HG03097 (cell line): ENCODE measurements around the gene ARL9.

Experiments
- ATAC-seq: cut with Tn5 transposase; IDR thresholded peaks from one replicate; pipeline ENCODE4 v1.9.1; 2021; ENCODE audit not compliant: unreplicated experiment, low FRiP score

ARL9 gene

DNA sequence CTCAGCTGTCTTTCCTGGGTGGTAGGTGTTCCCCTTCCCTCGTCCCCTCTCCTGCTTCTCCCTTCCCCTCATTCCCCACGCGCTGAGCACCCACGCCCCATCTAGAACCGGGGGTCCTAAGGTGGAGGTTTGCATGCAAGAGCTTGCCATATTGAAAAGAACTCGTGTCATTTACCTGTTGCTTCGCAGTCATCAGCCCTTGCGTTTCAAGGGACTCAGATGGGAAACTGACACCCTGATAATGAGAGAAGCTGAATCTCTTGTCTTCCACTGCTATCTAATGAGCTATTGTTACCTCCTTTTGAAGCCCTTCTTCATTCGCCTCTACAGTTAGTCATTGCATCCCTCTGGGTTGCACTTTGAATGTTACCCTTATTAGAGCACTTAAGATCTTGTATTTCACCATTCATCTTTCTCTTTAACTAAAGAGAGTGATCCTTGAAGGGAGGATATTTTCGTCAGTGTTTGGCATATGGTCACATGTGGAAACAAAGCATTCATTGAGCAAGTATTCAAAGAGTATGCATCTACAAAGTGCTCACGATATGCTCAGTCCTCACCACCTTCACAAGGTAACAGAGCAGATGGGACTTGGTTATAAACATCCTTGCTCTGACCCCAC is 25.7 kb downstream of the ARL9 start:
- no peak for ATAC-seq

DNA sequence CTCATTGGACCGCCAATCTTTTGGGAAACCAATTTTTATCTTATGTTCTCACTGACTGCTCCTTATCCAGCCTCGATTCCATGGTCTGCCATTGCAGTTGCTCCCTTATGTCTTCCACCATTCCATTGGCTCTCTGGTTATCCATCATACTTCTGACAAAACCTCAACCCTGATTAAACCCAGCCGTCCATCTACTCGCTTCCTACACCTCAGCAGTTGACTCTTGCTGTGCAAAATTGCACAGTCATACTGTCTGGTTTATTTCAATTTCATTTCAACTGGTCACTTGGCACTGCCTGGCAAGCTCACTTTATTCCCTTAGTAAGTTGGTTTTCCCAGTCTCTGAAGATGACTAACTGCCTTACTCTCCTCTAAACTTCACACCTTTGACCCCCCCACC is 26.2 kb downstream of the ARL9 start:
- ATAC-seq, result no peak

DNA sequence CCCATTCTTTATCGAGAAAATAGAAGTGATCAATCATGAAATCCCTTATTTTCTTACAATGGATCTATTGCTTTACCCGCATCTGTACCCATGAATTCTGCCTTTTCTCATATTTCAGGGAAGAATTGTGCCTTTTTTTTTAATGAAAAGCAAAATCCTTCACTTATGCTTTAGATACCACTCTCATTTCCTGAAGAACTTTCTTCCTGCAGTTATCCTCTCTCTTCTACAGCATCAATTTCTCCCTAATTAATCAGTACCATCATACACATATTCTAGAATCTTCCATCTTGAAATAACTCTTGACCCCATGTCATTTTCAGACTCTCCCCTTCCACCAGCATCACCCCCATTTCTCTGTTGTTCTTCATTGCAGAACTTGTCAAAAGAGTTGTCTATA is 26.6 kb downstream of the ARL9 start:
- no peak for ATAC-seq

DNA sequence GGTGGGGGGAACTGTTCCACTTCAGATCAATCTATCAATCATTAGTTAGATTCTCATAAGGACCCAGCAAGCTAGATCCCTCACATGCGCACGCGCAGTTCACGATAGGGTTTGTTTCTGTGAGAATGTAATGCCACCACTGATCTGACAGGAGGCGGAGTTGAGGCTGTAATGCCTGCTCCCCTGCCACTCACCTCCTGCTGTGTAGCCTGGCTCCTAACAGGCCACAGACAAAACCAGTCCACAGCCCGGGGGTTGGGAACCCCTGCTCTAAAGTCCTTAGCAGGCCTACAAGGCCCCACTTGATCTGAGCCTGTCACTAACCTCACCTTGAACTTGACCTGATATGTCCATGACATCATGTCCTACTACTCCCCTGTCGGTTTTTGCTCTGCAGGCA is 30.3 kb downstream of the ARL9 start:
- no peak for ATAC-seq

DNA sequence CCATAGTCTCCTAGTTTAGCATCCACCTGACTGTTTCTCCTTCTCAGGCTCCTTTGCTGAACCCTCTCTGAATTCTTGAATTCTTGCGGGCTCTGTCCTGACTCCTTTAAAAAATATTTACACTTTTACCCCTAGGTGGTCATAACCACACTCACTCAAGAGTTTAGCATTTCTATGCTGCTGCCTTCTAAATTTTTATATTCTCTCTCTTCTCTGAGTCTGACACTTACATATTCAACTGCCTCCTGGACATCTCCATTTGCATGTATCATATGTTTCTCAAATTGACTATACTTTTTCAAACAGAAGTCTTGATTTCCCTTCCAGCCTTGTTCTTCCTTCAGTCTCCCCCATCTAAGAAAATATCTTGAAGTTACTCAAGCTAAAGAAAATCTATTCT is 31.6 kb downstream of the ARL9 start:
- ATAC-seq, result no peak

DNA sequence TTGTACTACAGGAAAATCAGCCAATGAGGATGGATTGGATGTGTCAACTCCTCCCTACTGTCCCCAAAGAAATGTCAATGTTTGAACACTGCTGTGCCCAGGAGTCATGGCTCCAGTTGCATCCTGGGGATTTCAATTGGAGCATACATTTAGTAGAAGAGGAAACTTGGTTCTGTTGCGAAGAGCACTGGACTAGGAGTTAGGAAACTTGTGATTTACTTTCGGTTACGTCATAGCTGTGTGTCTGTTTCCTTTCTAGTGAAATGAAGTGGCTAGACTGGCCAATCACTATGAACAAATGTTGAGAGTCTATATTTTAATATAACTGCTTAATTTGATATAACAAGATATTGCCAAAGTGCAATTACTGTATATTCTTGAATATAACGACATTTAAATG is 35.2 kb downstream of the ARL9 start:
- ATAC-seq, result no peak

DNA sequence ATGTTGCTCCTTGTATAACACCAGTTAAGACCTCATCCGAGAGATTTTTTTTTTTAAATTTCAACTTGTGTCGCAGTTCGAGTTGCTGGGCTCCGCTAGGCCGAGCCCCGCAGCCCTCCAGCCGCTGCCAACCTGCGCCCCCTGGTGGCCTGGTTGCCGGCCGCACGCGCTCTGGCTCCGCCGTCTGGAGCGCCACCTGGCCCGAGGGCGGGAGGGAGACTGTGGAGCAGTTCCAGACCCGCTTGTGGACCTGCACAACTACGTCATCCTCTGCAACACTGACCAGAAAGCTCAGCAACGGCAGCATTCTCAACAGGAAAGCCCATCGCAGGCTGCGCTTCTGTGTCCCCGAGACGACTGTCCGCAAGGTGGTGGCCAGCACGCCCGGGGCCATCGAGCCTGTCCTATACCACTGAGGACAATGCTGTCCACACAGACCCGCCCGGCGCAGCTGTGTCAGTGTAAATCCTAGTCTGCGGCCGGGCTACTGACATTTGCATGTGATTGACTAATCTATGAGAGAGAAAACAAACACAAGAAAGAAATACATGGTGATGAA is 39.1 kb downstream of the ARL9 start:
- ATAC-seq, result peak; percentile 100

DNA sequence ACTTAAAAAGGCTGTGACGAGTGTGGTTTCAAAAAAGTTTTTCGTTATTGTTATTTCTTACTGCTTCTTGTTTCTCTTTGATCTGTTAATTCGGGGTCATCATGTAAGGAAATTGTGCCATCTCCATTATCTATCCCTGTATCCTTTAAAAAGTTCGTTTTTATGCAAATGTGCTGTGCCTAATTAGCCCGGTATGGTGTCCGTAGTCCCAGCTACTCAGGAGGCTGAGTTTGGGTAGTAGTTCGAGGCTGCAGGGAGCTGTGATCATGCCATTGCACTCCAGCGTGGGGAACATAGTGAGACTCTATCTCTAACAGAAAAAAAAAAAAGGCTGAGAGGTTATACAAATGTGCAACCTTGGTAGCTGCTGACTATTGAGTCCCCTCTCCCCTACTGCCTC is 45.1 kb downstream of the ARL9 start:
- ATAC-seq, result no peak

DNA sequence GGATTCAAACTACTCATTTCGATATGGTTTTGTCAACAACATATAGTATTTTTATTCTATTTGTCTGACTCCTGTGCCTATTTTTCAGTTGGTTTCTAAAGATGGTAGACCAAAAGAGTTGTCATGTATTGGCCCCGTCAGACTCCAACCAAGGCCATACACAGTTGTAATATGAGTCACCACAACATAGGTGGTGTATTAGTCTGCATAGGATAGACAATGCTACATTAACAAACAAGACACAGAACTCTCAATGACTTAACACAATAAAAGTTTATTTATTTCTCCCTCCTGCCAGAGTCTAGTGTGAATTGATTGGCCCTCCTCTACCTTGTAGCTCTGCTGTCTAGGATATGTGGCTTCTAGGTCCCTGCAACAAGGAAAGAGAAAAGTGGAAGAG is 45.9 kb downstream of the ARL9 start:
- no peak for ATAC-seq

DNA sequence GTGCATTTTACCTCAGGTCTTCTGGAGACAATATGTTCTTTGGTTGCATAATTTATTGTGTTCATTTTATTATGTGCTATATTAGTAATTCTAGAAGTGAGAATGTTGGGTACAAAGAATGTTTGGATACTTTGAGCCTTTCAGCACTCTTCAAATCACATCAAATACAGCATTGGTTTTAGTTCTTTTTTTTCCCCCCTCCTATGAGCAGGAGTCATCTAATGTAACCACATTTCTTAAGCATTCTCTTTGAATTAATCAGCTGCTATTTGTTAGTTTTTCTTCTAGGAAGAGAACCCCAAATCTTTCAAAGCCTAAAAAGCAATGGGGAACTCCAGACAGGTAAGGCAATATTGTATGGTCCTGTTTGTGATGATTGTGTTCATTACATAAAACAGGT is 46.7 kb downstream of the ARL9 start:
- no peak for ATAC-seq

DNA sequence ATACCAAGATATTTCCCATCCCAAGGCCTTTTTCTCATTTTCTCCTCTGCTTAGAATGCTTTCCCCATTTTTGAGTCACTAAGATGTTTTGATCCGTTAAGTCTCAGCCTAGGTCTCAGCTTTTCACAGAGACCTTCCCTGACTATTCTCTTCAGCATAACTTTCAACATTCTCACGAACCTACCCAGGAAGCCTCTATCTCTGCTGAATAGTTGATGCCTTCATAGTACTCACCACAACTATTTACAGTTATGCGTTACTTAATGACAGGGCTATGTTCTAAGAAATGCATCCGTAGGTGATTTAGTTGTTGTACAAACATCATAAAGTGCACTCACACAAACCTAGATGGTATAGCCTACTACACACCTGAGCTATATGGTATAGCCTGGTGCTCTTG is 64.5 kb downstream of the ARL9 start:
- no peak for ATAC-seq
